Heart left ventricle (tissue), 16 donors: Measurements from ENCODE around the gene ABCC3. TPM values are rescaled to one million over a fixed set of nuclear protein-coding genes. Genes with fewer than 3 reads are reported as not detected.

ENCODE experiments used
- ATAC-seq, 4 donors: fragments of 200-7000 bp; cut with Tn5 transposase; one replicate each; pipeline ENCODE4 v1.9.1; 2020 to 2022; ENCODE audit warnings: moderate library complexity in 4 of 4, mild to moderate bottlenecking in 3 of 4, moderate number of reproducible peaks in 1 of 4
- DNase-seq, 5 donors: peaks; one replicate each; pipeline ENCODE4 v3.0.0-alpha.2; 2020
- H3K27ac ChIP-seq, 12 donors: fragments of 200-600 bp; sonication (generic) in 4 of 12; one replicate each; pipeline versions ENCODE4 v1.5.0 to v1.8.0; 2016 to 2022; ENCODE audit warnings: mild to moderate bottlenecking in 2 of 12
- H3K27me3 ChIP-seq, 9 donors: fragments of 200-600 bp; sonication (generic) in 2 of 9; one replicate each; pipeline versions ENCODE4 v1.5.1 to v1.8.0; 2016 to 2022; ENCODE audit warnings: mild to moderate bottlenecking in 3 of 9
- H3K36me3 ChIP-seq, 9 donors: fragments of 200-600 bp; sonication (generic) in 2 of 9; one replicate each; pipeline versions ENCODE4 v1.5.0 to v1.8.0; 2018 to 2022; ENCODE audit warnings: mild to moderate bottlenecking in 2 of 9
- H3K4me1 ChIP-seq, 12 donors: fragments of 200-600 bp; sonication (generic) in 4 of 12; one replicate each; pipeline versions ENCODE4 v1.5.0 to v1.8.0; 2016 to 2022; ENCODE audit warnings: mild to moderate bottlenecking in 3 of 12
- H3K4me3 ChIP-seq, 12 donors: fragments of 200-600 bp; sonication (generic) in 4 of 12; one replicate each; pipeline versions ENCODE4 v1.5.0 to v1.8.0; 2017 to 2022; ENCODE audit warnings: mild to moderate bottlenecking in 9 of 12, moderate library complexity in 4 of 12
- H3K9me3 ChIP-seq, 12 donors: fragments of 200-600 bp; sonication (generic) in 4 of 12; one replicate each; pipeline versions ENCODE4 v1.5.0 to v1.8.0; 2016 to 2022; ENCODE audit warnings: mild to moderate bottlenecking in 1 of 12
- CTCF ChIP-seq, 12 donors: fragments of 200-600 bp; sonication (generic) in 4 of 12; IDR thresholded peaks; one replicate each; pipeline versions ENCODE4 v1.5.0 to v1.8.0; 2018 to 2022; ENCODE audit warnings: antibody characterized with exemption in 12 of 12, mild to moderate bottlenecking in 5 of 12
- POLR2A ChIP-seq, 2 donors: fragments of 450-650 bp; IDR thresholded peaks; one replicate each; pipeline ENCODE4 v1.6.1; 2017; ENCODE audit warnings: antibody characterized with exemption in 2 of 2, mild to moderate bottlenecking in 2 of 2, moderate library complexity in 2 of 2
- WGBS, 4 donors: extraction: QIAGEN DNeasy Blood & Tissue Kit in 2 of 4; methylation state at CpG; one replicate each; pipeline versions ENCODE4 v1.1.5 to v1.1.7; 2013 to 2018; 5-methylcytosine and 5-hydroxymethylcytosine counted together
- intact Hi-C, 10 donors: fragments of 100-400 bp; cut with DNase I; formaldehyde crosslinking; loops; one replicate each; pipeline versions ENCODE4 v1.11.1 to v1.14.2; 2022
- polyA plus RNA-seq, 2 donors: library from polyadenylated mRNA; stranded (reverse); fragments of 200-250 nt; gene quantifications; one replicate each; pipeline ENCODE4 v1.2.3, GENCODE V29; 2013
- total RNA-seq, 9 donors: library from RNA; depleted of rRNA in 2 of 9; stranded (reverse); fragments of >200 nt in 2 of 9; fragmentation: NEBNext Ultra II Directional in 3 of 9; extraction: Animal tissue kit (Norgen Biotek cat#: 25700) in 3 of 9; gene quantifications; one replicate each; pipeline versions ENCODE4 v1.1.0 to v1.2.4, GENCODE V29; 2016 to 2023
- donor health status: ischemic (EF 13 %, LVEDD 7.1; RV severe dilation, severe dysfunction).
- donor health status: healthy with polysubstance abuse.
- donor health status: DM: no; HTN: yes; CAD: no.
- donor health status: DM: no; HTN: no; CAD: no.
- donor health status: ischemic (EF 25% LVEDD 6.9; RV normal size, moderate dysfunction).
- donor health status: ischemic (EF 25% LVEDD 5.7; RV mildly dilated, moderate dysfunction).
- donor health status: healthy.
- donor health status: DM: yes; HTN: yes; CAD: no.
- donor health status: ischemic (EF 35%, LVEDD 5.7; RV mildly dilated, moderate dysfunction).
- donor health status: nonischemic (EF 11% LVEDD 7.7; RV severe dilation, severe dysfunction).
- donor health status: DM: yes; HTN: yes; CAD: no.
- donor health status: PGD.
- donor health status: ischemic (EF 29% LVEDD 5.4; RV normal size, mild dysfunction).
- donor health status: nonischemic (EF 23%, LVEDD 6.1; RV moderate dilation, normal function).

The ABCC3 gene
- total and polyA plus RNA-seq, 11 donors, result 0.20 to 21.6 (median 1.3) TPM; not detected in 1

DNA sequence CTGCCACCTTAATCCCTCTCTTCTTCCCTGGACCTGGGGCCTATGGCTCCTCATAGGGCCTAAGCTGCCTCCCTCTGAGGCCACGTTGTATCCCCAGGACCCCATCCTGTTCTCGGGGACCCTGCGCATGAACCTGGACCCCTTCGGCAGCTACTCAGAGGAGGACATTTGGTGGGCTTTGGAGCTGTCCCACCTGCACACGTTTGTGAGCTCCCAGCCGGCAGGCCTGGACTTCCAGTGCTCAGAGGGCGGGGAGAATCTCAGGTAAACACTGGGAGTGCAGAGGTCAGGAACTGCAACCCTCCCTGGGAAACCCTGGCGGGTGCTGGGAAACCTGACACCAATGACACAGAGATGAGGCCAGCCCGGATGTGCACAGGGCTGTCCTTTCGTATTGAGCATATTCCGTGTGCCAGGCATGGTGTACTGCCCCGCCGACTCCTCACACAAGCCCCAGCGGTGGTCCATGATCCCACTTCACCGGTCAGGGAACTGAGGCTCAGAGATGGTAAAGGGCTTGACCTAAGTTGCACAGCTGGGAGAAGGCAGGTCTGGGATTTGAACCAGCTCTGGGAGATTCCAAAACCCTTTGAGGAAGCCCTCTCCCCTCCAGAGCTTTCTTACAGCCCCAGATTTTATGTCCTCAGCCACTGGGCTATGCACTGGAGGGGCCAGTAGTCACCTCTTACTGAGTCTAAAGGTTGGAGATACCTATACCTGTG lies 50.1 kb downstream of the ABCC3 start:
- whole genome bisulfite sequencing, 4 donors, result 85 to 89% (median 85%) methylated on average over 10 to 15 of the region's 15 CpGs
- Histone ChIP-seq H3K9me3 (no peaks in the 10 kb centered on the region), H3K27me3 (no peaks in the 10 kb centered on the region), H3K36me3 (no peaks in the 10 kb centered on the region), H3K27ac (no peak overlapping the region), H3K4me1 (peaks cover 0 to 17% (median 11%) of the 10 kb centered on the region in 12 donors), H3K4me3 (no peak overlapping the region)
- TF ChIP-seq POLR2A (IDR thresholded peaks at IDR 0.05) (no peak), CTCF (IDR thresholded peaks at IDR 0.05) (no peak)
- intact Hi-C loops, result loop anchor here in 9 of 10 donors (5.0 to 10.0 kb wide), 6 partner anchors 52 to 202 kb away; partner anchors contain the start of genes SPATA20 (in 5 of the 9) and ABCC3 (in 3 of the 9)
- no peak for DNase-seq
- ATAC-seq, result no peak

- Histone ChIP-seq H3K27me3 (no peaks in the 10 kb centered on the region), H3K36me3 (no peaks in the 10 kb centered on the region), H3K4me3 (no peak overlapping the region), H3K4me1 (peaks cover 0 to 17% (median 11%) of the 10 kb centered on the region in 12 donors), H3K27ac (no peak overlapping the region), H3K9me3 (no peaks in the 10 kb centered on the region)
- WGBS, 4 donors, result 86 to 95% (median 91%) methylated on average over 1 of the region's 1 CpG
- DNase-seq (no peak), ATAC-seq (no peak)
- TF ChIP-seq POLR2A (IDR thresholded peaks at IDR 0.05) (no peak), CTCF (IDR thresholded peaks at IDR 0.05) (no peak)
- intact Hi-C loops, result loop anchor here in 2 of 10 donors (5.0 to 10.0 kb wide), 2 partner anchors 138 to 200 kb away; partner anchors contain the start of gene SPATA20 (in 1 of the 2)
Observed at GRCh38 chr17:50685334-50685665, 50.6 kb downstream of the ABCC3 start.

DNA sequence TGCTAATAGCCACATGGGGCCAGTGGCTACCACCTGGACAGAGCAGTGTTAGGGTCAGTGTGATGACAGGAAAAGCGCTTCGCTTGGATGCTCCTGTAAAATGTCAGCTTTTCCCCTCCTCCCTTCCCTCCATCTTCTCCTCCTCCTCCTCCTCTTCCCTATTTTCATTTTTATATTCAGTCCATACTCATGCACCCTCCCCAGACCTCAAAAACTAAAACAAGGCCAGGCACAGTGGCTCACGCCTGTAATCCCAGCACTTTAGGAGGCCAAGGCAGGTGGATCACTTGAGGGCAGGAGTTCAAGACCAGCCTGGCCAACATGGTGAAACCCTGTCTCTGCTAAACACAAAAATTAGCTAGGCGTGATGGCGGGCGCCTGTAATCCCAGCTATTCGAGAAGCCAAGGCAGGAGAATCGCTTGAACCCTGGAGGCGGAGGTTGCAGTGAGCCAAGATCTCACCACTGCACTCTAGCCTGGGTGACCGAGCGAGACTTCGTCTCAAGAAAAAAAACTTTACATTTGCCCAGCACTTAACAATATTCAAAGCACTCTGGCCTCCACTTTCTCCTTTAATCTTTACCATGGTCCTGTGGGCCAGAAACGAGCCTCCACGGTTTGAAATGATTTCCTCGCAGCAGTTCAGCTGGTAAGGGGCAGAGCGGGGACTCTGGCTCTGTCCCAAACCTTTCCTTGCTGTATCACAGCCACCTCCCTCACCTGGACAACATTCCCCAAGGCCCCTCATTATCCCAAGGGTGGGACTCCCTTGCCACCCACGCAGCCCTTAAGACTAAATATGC lies 51.2 kb downstream of the ABCC3 start:
- Histone ChIP-seq H3K27me3 (no peaks in the 10 kb centered on the region), H3K9me3 (no peaks in the 10 kb centered on the region), H3K36me3 (no peaks in the 10 kb centered on the region), H3K4me1 (peaks cover 0 to 21% (median 11%) of the 10 kb centered on the region in 12 donors), H3K4me3 (no peak overlapping the region), H3K27ac (peak overlapping the region in 7 of 12 donors; percentile 38 to 82 (median 49))
- TF ChIP-seq POLR2A (IDR thresholded peaks at IDR 0.05) (no peak), CTCF (IDR thresholded peaks at IDR 0.05) (no peak)
- 82 to 87% (median 85%) methylated on average over 17 of the region's 17 CpGs for WGBS, 4 donors
- intact Hi-C loops, result loop anchor here in 2 of 10 donors (5.0 to 10.0 kb wide), 2 partner anchors 139 to 201 kb away; partner anchors contain the start of gene SPATA20 (in 1 of the 2)
- ATAC-seq (no peak), DNase-seq (no peak)
